GM21825 (cell line): Measurements from ENCODE around the gene KLHDC3.
A peak's percentile ranks its signal among the peaks of the same experiment; 100 is the strongest.
"Not testable (repeated sequence)": the region's sequence is repeated elsewhere in the genome, so short reads cannot be mapped to it uniquely, and the experiment has no call there.

Experiments used
- ATAC-seq: cut with Tn5 transposase; IDR thresholded peaks from one replicate; pipeline ENCODE4 v1.9.1; 2021; ENCODE audit warnings: mild to moderate bottlenecking, moderate library complexity; ENCODE audit not compliant: unreplicated experiment

KLHDC3 gene

DNA sequence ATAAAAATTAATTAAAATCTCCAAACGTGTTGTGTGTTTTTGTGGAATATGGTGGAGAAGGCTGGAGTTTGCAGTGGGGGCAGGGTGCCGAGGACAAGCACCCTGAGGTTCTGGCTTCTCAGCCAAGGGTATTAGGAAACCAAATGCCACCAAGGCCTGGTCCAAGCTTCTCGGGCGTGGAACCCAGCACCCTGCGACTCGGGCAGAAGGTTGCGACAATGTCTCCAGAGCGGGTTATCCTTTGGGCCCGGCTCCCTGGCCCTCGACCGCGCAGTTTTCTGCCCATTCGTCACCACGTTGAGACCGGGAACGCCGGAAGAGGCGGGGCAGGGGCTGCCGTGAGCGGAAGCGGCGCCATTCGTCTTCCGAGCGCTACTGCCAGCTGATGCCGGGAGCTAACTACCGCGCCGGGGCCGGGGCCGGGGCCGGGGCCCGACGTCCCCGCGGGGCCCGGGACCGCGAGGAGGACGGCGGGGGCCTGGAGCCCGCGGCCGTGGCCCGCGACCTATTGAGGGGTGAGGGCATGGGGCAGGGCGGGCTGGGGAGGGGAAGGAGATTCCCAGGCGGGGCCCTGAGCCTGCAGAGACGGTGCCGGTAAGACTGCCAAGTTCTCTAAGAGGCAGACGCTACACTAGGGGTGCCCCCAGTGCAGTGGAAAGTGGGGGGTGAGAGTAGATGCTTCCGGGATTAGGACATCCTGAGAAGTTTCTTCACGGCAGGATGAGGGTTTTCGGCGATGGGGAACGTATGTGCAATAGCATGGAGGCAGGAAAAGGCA is 7.4 kb downstream of the KLHDC3 start, which contains the start of gene RRP36:
Gene RRP36 (plus strand): TSS at position 354 of the 778 bp plus-strand sequence. CDS start 32 bp downstream, at position 386.
- peak; percentile 72 for ATAC-seq

DNA sequence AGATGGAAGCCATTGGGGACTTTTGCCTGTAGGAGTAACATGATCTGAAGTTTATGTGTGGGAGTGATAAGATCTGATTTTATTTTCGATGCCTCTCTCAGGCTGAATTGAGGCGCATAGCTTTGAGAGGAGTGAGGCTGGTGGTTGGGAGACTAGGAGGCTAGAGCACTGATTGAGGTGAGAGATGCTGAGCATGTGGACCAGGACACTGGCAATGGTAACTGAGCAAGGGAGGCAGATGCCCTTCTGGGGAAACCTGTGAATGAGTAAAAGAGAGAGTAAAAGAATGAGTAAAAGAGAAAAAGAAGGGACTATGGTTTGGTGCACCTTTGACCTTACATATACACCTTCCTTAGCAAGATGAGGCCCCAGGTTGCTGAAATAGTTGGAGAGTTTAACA is 10.4 kb downstream of the KLHDC3 start:
- ATAC-seq = no peak

DNA sequence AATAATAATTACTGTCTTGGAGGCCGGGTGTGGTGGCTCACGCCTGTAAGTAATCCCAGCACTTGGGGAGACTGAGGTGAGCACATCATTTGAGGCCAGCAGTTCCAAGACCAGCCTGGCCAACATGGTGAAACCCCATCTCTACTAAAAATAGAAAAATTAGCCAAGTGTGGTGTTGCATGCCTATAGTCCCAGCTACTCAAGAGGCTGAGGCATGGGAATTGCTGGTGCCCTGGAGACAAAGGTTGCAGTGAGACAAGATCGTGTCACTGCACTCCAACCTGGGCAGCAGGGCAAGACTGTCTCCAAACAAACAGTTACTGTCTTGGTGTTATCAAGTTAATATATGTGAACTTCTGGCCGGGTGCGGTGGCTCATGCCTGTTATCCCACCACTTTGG is 12.3 kb downstream of the KLHDC3 start:
- no peak for ATAC-seq

DNA sequence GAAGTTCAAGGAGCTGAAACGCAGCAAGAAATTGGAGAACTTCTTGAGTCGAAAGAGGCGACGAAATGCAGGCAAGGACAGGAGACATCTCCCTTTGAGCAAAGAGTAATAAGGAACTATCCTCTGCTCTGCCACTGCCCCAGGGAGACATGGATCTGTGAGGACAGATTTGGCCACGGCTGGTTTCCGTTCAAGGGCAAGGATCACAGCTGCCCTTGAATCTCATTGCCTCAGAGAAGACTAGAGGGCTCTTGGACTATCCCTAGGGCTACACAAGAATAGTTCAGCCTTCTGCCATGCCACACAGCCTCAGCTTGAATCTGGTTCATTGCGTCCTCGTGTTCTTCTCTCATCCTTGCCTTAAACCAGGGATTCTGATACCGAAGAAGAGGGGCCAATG is 15.1 kb downstream of the KLHDC3 start:
- ATAC-seq = no peak

DNA sequence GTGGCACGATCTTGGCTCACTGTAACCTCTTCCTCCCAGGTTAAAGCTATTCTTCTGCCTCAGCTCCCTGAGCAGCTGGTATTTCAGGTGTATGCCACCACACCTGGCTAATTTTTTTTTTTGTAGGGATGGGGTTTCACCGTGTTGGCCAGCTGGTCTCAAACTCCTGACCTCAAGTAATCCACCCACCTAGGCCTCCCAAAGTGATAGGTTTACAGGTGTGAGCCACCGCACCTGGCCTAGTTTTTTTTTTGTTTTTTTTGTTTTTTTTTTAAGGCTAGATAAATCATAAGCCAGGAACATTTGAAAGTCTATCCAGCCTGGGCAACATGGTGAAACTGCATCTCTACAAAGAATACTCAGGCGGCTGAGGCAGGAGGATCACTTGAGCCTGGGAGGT is 18.3 kb downstream of the KLHDC3 start:
- no peak for ATAC-seq

DNA sequence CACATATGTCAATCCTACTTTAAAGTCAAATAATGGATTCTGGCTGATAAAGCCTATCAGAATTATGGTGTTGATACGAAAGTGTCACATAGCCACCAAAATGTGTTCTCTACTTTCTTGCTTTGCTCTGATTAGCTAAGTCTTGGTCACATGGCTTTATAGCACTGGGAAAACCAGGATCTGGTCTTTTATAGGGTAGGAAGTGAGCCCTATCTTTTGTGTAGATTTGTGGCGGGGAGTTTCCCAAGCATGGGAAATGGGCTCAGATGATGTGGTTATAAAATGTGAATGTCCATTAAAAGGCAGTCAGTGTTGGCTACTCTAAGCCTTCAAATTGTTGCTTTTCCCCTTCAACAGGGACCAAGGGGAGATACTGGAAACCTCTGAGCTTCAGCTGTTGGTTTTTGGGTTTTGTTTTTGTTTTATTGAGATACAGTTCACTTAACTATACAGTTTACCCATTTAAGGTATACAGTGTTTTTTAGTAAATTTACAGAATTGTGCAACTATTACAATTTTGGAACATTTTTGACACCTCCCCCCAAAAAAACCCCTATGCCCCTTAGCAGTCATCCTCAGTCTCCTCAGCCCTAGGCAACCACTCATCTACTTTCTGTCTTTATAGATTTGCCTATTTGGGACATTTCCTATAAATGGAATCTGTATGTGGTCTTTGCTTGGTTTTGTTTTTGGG is 19.6 kb downstream of the KLHDC3 start:
- ATAC-seq = no peak

DNA sequence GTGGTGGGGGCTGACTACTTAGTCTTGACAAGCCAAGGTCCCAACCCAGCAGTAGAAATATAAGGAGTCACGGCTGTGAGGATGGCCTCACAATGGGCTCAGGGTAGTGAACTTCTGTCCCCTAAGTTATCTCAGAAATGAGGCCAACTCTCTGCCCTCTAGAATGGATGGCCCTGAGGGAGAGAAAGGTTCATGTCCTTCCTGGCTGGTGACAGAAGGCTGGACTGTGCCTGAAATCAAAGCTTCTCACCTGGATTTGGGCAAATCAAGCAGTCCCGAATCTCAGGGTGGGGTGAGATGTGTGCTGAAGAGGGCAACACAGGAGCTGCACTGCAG is 20.1 kb downstream of the KLHDC3 start:
- ATAC-seq = no peak

DNA sequence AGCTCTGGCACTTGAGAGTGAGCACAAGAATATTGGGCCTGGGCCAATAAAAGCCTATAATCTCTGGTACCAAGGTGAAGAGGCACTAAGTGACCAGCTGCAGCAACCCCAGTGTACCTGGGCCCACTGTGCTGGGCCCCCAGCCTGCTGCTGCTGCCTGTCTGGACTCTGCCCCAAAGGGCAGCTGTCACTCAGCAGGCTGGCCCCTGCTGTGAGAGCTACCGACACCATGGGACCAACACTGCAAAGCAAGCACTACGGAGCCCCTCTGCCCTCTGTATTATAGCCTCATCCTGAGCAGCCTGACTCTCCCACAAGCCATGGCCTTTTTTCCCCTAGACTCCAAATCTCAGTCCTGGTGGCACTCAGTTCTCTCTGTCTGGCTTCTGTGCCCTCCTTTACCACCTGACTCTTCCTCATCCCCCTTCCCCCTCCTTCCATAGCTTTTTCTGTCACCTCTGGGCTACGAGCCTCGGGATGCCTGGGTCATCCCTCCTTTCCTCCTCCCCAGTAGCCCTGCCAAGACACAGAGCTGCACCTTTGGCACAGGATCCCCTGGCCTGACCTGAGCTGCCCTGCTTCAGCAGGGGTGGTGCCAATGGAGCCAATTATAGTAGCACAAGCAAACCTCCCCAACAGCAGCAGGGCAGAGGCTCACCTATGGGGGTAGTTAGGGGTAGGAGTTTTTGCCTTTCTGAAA is 21.6 kb downstream of the KLHDC3 start:
- no peak for ATAC-seq

DNA sequence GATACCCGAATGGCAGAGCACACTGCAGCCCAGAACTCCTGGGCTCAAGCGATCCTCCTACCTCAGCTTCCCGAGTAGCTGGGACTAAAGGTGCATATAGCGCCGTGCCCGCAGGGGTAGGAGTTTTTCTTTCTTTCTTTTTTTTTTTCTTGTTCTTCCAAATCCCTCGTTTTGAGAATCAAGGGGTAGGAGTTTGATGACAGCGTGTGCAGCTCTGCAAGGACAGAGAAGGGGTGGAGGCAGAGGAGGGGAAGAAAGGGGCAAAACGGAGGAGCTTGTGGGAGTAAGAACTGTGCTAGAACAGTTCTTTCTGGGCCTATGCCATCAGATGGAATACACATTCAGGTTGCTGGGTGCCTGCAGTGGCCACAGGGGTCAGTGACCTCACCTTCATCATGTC is 22.7 kb downstream of the KLHDC3 start:
- ATAC-seq = no peak

DNA sequence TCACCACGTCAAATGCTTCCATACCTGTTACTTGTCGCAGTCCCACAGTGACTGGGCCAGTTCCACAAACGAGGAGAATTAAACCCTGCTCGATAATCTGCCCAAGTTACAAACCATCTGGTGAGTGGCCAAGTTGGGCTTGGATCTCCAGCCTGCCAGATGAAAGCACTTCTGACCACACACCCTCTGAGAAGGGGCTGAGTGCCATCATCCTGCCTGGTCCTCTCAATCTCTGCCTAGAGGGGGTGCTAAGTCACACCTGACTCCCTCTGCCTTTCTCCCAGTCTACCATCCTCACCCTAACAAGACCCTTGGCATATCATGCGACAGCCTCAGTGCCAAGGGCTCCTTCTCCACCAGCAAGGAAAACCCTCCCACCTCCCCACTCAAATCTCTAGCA is 23.1 kb downstream of the KLHDC3 start:
- no peak for ATAC-seq

DNA sequence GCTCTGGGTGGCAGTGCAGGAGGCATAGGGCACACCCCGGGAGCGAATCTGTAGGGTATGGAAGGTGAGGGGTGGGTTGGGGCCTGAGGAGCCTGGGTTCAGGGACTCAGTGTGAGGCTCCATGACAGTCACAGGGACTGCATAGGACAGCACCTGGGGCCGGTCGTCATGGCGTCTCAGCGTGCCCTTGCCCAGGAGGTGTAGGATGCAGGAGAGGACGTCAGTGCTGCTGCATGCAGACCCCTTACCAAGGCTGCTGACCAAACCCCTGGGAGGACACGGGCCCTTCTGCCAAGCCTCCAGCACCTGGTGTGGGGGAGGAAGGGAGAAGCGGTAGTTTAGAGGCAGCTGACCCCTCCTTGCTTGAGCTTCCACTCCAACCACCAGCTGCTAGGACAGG is 23.7 kb downstream of the KLHDC3 start:
- ATAC-seq = no peak

DNA sequence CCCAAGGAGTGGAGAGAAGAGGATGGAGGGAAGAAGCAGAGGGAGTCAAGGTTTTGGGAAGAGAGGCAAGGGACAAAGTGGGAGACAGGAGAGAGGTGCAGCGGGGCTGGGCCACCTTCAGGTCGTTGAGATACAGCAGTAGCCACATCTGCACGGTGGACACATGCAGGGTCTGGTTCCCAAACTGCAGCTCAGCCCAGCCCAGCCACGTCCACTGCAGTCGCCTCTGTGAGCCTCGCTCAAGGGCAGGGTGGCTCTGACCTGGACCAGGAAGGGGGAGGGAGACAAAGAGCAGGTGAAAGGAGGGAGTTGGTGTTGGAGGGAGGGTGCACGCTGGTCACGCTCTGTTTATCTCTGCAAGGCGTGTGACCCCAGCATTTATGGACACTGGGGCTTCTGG is 24.7 kb downstream of the KLHDC3 start:
- ATAC-seq = no peak

DNA sequence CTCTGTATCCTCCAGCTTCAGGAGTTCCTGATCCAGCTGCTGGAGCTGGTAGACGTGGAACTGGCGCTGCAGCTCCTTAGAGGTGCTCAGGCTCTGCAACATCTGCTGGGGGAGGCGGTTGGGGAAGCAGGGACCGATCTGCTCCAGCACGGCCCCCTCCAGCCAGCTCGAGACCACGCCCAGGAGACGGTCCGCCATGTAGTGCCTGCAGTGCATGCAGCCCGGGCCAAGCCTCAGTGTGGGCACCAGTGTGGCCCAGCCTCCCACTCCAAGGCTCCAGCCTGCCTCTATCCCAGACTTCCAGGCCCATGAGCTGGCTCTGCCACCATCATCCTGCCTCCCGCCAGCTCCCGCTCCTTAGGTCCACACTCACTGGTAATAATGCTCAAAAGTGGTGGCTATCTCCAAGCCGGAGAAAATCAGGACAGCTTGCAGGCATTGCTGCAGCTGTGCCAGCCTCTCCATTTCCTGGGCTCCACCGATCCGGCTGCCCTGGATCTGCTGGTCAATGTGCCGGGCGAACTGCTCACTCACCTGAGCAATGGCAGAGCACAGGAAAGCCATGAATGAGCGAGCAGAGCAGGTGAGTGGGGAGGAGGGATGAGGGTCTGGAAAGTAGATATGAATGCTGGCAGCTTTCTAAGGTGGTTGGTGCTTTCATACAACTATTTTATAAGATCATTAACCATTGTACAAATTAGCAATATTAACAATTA is 26.7 kb downstream of the KLHDC3 start:
- ATAC-seq = no peak

DNA sequence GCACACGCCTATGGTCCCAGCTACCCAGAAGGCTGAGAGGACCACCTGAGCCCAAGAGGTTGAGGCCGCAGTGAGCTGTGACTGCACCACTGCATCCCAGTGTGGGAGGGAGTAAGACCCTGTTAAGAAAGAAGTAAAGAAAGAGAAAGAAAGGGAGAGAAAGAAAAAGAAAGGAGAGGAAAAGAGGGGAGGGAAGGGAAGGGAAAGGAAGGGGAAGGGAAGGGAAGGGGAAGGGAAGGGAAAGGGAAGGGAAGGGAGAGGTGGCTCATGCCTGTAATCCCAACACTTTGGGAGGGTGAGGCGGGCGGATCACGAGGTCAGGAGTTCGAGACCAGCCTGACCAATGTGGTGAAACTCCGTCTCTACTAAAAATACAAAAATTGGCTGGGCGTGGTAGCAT is 27.4 kb downstream of the KLHDC3 start:
- ATAC-seq = not testable (repeated sequence)

DNA sequence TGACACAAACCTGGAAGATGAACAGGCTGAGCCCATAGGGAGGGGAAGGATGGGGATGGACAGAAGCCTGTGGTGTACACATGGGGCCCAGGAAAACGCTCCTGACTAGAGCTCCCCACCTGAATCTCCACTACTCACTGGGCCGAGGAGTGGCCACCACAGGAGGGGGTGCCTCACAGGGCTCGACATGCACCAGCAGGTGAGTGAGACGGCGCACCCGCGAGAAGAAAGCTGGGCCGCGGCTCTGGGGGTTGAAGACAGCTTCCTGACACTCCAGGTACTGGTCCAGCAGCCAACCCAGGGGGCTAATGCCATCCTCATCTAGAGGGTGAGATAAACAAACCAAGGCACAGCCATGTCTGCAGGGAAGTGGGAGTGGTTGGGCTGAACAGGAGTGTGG is 29.3 kb downstream of the KLHDC3 start:
- ATAC-seq = no peak

DNA sequence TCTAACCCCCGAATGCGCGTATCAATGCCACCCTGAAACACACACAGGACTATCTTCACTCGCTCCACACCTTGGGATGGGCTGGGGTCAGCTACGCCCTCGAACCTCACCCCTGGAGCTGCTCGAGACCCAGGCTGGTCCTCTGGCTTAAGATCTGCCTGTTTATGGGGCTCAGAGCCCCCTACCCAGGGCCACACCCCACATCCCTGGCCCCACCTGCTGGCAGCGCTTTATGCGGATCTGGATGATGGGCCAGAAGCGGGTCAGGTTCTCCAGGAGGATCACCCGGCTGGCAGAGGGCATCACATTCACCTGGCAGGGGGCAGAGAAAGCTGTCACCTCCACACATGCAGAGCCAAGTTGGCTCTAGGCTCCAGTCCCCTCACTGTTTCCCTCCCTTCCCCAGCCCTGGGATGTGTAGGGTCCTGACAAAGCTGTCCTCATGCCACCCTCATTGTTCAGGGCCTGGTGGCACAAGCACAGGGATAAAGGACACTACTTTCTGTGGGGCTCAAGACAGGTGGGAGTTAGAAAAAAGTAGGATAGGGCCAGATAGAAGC is 31.4 kb downstream of the KLHDC3 start:
- ATAC-seq = no peak

DNA sequence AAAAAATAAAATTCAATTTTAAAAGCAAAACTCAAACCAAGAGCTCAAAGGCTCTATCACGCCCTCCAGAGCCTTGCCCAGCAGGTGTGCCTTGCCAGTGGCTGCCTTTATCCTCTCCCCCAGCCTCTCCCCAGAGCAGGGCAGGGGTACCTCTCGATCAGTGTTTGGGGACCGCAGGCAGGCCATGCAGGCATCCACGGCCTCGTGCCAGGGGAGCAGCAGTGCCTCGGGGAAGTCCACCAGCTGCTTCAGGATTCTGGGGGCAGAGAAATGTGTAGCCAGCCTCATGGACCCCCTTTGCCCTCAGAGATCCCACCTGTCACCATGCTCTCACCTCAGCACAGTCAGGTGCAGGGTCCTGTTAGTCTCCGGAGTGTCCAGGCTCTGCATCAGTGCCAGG is 33.9 kb downstream of the KLHDC3 start:
- ATAC-seq = no peak

DNA sequence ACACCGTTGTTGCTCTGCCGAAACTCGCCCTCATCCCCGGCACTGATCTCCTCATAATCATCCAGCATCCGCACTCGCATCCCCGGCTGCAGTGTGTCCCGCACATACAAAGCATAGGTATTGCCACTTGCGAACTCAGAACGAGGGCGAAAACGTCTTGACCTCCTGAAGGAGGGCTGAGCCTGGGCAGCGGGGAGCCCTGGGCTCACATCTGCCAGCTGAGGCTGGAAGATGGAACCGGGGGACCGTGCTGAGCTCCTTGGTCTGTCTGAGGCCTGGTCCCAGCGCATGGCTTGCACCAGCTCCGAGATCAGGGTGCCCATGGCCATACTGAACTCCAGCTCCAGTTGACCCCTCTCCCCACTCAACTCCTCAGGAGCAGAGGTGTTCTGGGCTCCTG is 36.9 kb downstream of the KLHDC3 start:
- ATAC-seq = no peak

DNA sequence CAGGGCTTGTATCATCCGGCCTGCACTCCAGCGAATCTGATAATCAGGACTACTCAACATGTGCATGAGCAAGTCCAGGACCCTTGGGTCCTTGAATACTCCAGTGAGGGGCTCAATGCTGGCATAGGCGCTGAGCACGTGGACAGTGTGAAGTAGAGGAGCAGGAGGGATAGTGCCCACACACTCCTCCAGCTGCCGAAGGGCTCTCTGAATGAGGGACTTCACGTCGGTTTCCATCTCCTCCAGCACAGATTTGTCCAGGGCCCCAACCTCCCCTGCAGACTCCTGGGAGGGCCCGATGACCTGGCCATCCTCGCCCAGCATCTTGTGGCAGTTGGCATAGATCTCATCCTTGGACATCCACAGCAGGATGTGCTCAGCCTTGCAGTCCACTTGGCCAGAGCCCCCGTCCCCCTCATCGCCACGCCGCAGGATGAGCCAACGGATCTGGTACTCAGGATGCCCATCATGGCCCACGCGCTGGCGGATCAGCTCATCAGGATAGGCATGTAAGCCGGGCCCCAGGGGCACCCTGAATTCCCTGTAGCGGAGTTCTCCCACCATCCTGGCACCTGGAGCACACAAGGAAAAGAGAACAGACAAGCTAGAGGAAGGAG is 38.3 kb downstream of the KLHDC3 start:
- no peak for ATAC-seq

DNA sequence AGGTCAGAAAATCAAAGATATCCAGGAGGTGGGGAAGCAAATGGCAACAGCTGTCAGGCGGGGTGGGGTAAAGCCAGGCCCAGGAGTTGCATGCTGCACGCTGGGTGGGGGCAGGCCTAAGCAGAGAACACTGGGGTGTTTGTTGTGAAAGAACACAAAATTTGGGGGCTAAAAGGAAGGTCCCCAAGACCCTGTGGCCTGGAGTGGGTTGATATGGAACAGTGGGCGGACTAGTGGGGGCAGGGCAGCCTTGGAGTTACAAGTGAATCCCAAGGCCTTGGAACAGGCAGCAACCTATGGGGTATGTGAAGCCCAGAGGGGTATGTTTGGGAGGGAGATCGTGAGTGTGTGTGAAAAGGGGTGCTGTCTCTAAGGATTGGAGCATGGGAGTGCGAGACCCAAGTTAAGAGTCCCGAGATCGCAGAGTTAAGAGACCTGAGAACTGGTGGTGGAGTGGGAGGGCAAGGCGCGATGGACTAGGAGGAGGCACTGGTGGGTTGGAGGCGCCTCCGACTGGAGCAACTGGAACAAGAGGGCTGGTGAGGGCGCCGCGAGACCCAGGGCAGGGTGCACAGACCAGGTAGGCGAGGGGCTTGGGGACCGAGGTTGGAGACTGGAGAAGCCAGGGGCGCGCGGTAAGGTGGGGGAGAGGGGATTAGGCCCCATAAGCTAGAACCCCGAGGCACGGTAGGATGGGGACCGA is 38.9 kb downstream of the KLHDC3 start:
- ATAC-seq = peak; percentile 8
